SKM-1 (cell line): ENCODE results near the gene S100A10.

ENCODE experiments used
- DNase-seq: peaks from one replicate; lab custom pipeline; 2025; ENCODE audit not compliant: unreplicated experiment; lab: John Stamatoyannopoulos, UW

S100A10 gene

DNA sequence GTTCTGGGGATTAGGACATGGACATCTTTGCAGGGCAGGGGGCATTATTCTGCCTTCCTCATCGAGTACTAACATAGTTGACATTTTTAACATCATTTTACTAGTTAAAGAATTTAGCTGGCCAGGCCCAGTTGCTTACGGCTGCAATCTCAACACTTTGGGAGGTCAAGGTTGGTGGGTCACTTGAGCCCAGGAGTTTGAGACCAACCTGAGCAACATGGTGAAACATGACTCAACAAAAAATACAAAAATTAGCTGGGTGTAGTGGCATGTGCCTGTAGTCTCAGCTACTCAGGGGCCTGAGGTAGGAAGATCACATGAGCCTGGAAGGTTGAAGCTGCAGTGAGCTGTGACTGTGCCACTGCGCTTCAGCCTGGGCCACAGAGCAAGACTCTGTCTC, 54.5 kb downstream of the S100A10 start:
- no peak for DNase-seq

DNA sequence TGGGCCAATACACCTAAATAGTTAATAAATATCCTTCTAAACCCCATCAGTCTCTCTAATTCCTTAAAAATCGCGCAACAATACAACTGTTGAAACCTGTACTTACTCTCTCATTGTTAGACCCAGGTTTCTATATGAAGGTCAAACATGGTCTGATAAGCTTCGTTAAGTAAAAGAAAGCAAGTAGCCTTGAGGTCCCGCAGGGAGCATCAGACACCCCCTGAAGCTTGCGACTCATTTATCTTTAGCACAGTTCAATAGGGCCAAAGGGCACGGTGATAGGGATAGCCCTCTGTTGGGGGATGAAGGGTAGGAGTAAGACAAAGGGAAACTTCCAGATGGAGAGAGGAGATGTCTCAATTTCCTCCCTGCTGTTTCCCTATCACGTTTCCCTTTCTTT, 57.0 kb downstream of the S100A10 start:
- DNase-seq, result no peak

GRCh38 chr1:151935894-151936602, 57.6 kb downstream of the S100A10 start:
- DNase-seq, result no peak

DNA sequence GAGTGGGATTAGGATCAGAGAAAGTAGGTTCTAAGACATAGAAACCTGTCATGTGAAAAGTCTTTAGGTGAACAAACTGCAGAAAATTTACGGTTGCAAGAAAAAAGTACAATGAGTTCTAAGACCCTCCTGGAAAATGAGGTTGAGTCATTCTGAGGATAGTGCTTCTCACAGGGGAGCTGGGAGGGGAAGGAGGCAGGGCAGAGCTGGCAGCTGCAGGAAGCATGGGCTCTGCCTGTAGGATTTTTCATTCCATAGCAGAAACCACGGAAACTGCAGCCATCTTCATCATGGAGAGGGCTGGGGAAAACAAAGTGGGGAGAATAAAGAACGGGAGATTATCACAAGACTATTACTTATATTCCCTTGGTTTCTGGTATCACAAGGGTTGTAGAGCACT, 58.5 kb downstream of the S100A10 start:
- no peak for DNase-seq

- peak; percentile 86 for DNase-seq
Measured at GRCh38 chr1:151934048-151934493, 59.6 kb downstream of the S100A10 start.
